BLaER1 (cell line): ENCODE measurements around the gene HOXA2.

Source experiments
- H3K27ac ChIP-seq: shearing (Covaris generic); formaldehyde crosslinking; 2 replicates; pipeline ENCODE4 v1.8.1; 2022
- H3K27me3 ChIP-seq: shearing (Covaris generic); formaldehyde crosslinking; 2 replicates; pipeline ENCODE4 v1.8.1; 2022
- H3K36me3 ChIP-seq: shearing (Covaris generic); formaldehyde crosslinking; 2 replicates; pipeline ENCODE4 v1.8.1; 2022
- H3K4me1 ChIP-seq: shearing (Covaris generic); formaldehyde crosslinking; 2 replicates; pipeline ENCODE4 v1.8.1; 2022
- H3K4me2 ChIP-seq: shearing (Covaris generic); formaldehyde crosslinking; 2 replicates; pipeline ENCODE4 v1.8.1; 2022
- H3K4me3 ChIP-seq: shearing (Covaris generic); formaldehyde crosslinking; 2 replicates; pipeline ENCODE4 v1.8.1; 2022
- H3K9ac ChIP-seq: shearing (Covaris generic); formaldehyde crosslinking; 2 replicates; pipeline ENCODE4 v1.8.1; 2022
- H3K9me3 ChIP-seq: shearing (Covaris generic); formaldehyde crosslinking; 2 replicates; pipeline ENCODE4 v1.8.1; 2022
- H4K20me1 ChIP-seq: shearing (Covaris generic); formaldehyde crosslinking; 2 replicates; pipeline ENCODE4 v1.8.1; 2022
- Cebpa-rat ChIP-seq: shearing (Covaris generic); IDR thresholded peaks from 2 replicates; pipeline ENCODE4 v1.8.1; 2022

The HOXA2 gene

DNA sequence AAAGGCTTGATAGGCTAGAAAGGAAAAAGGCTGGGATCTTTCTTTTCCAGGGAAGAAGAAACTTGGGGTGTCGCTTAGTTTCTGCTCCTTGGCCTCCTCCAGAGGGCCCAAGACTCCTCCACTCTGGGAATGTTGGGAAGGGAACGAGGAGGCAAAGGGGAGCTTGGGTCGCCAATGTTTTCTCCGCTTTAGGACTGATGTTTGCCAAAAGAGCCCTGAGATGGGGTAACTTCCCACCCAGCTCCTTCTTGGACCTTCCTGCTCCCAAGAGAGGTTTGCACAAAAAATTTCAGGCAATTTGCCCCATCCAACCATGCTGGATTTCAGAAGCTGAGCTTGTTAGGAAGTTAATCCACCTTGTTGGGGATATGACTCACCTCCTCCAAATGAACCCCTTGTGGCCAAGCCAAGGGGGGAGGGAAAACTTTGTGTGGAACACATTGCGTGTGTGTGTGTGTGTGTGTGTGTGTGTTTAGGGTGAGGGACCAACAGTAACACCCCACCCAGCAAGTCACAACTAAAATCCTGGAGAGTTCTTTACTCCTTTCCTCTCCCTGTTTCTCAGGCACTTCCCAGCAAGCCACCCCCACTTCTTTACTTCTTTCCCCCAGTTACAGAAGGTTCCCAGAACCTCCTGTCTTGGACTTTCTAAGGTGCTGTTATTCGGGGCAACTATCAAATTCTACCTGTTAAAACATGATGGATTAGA is 8.7 kb upstream of the HOXA2 start:
- H3K27me3 ChIP-seq = no peaks in the 10 kb centered on the region
- H3K9me3 ChIP-seq = peaks cover 46% of the 10 kb centered on the region
- H3K36me3 ChIP-seq = no peaks in the 10 kb centered on the region
- H3K9ac ChIP-seq = no peak overlapping the region
- H4K20me1 ChIP-seq = no peaks in the 10 kb centered on the region
- no peak overlapping the region for H3K4me3 ChIP-seq
- no peak overlapping the region for H3K27ac ChIP-seq
- TF ChIP-seq Cebpa-rat = no peak
- H3K4me1 ChIP-seq = no peaks in the 10 kb centered on the region
- H3K4me2 ChIP-seq = no peak overlapping the region

- no peak overlapping the region for H3K4me2 ChIP-seq
- no peak overlapping the region for H3K27ac ChIP-seq
- H3K4me1 ChIP-seq = no peaks in the 10 kb centered on the region
- H3K9me3 ChIP-seq = peaks cover 48% of the 10 kb centered on the region
- no peaks in the 10 kb centered on the region for H4K20me1 ChIP-seq
- no peak overlapping the region for H3K9ac ChIP-seq
- no peaks in the 10 kb centered on the region for H3K36me3 ChIP-seq
- no peak for TF ChIP-seq Cebpa-rat
- H3K4me3 ChIP-seq = no peak overlapping the region
- H3K27me3 ChIP-seq = no peaks in the 10 kb centered on the region
Observed at GRCh38 chr7:27110186-27111031, 7.9 kb upstream of the HOXA2 start.

- no peaks in the 10 kb centered on the region for H3K4me1 ChIP-seq
Observed at GRCh38 chr7:27109466-27110185, 7.1 kb upstream of the HOXA2 start.

GRCh38 chr7:27108390-27109127 is 6.1 kb upstream of the HOXA2 start:
- no peak overlapping the region for H3K4me3 ChIP-seq
- peaks cover 53% of the 10 kb centered on the region for H3K9me3 ChIP-seq
- no peak for TF ChIP-seq Cebpa-rat
- no peak overlapping the region for H3K4me2 ChIP-seq
- no peaks in the 10 kb centered on the region for H3K36me3 ChIP-seq
- H3K9ac ChIP-seq = no peak overlapping the region
- no peaks in the 10 kb centered on the region for H4K20me1 ChIP-seq
- H3K27ac ChIP-seq = no peak overlapping the region
- no peaks in the 10 kb centered on the region for H3K27me3 ChIP-seq
- no peaks in the 10 kb centered on the region for H3K4me1 ChIP-seq

More at GRCh38 chr7:27109466-27110185, 7.1 kb upstream of the HOXA2 start:
- H3K27ac ChIP-seq = no peak overlapping the region
- H4K20me1 ChIP-seq = no peaks in the 10 kb centered on the region
- no peak overlapping the region for H3K9ac ChIP-seq
- H3K36me3 ChIP-seq = no peaks in the 10 kb centered on the region
- no peak overlapping the region for H3K4me3 ChIP-seq
- no peaks in the 10 kb centered on the region for H3K27me3 ChIP-seq
- H3K9me3 ChIP-seq = peaks cover 48% of the 10 kb centered on the region
- no peak for TF ChIP-seq Cebpa-rat
- no peak overlapping the region for H3K4me2 ChIP-seq

DNA sequence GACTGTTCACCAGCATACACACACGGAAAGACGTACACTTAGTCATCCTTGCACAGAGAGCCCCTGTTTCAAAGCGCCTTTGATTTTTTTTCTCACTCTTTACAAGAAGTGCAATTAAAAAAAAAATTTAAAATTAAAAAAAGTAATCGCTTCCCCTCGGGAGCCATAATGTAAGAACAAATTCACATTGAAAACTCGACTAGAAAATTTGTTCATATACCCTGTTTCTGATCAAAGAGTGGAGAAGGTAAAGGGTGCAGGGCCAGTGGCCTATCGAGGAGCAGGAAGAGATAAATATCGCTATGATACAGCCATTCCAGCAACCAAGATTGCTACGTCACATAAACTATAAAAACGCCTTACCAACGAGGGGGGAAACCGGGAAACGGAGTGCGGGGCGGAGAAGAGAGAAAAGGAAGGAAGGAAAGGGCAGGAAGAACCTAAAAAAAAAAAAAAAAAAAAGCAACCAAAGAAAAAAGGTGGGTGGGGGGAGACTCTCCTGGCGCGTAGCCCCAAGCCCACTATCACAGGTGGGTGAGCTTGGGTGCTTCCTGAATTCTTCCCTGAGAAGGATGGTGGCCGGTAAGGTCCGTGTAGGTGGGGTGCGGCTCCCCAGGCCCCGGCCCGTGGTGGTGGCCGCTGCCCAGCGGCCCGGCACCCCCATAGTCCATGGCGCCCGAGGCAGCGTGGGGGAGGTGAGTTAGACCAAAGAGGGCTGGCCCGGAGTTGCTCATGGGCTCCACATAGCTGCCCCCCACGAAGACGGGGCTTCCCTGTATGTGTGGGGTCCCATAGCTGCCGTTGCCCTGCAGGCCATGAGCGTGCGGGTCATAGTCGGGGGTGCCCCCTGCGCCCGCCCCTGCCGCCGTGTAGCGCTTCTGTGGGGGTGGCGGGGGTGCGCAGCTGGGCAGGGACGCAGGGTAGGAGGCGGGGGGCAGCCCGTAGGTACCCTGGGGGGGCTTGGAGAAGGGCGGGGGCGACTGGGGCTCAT is 5.2 kb upstream of the HOXA2 start:
- Histone ChIP-seq H3K36me3 (no peaks in the 10 kb centered on the region), H3K9ac (no peak overlapping the region), H3K27ac (no peak overlapping the region), H4K20me1 (no peaks in the 10 kb centered on the region), H3K4me3 (no peak overlapping the region), H3K4me2 (no peak overlapping the region), H3K4me1 (no peaks in the 10 kb centered on the region), H3K9me3 (peaks cover 52% of the 10 kb centered on the region), H3K27me3 (no peaks in the 10 kb centered on the region)
- no peak for TF ChIP-seq Cebpa-rat

- Histone ChIP-seq H3K36me3 (no peaks in the 10 kb centered on the region), H3K4me2 (no peak overlapping the region), H4K20me1 (no peaks in the 10 kb centered on the region), H3K4me3 (no peak overlapping the region), H3K9ac (no peak overlapping the region), H3K27me3 (no peaks in the 10 kb centered on the region), H3K9me3 (peaks cover 60% of the 10 kb centered on the region), H3K4me1 (no peaks in the 10 kb centered on the region), H3K27ac (no peak overlapping the region)
- TF ChIP-seq Cebpa-rat = no peak
Observed at GRCh38 chr7:27106901-27107240, 4.4 kb upstream of the HOXA2 start.

GRCh38 chr7:27106181-27106900 is 3.9 kb upstream of the HOXA2 start:
- Histone ChIP-seq H3K4me1 (no peaks in the 10 kb centered on the region), H3K4me3 (no peak overlapping the region), H3K9ac (no peak overlapping the region), H4K20me1 (no peaks in the 10 kb centered on the region), H3K4me2 (no peak overlapping the region), H3K36me3 (no peaks in the 10 kb centered on the region), H3K27me3 (no peaks in the 10 kb centered on the region), H3K27ac (no peak overlapping the region), H3K9me3 (peaks cover 65% of the 10 kb centered on the region)
- no peak for TF ChIP-seq Cebpa-rat

GRCh38 chr7:27105301-27106031 is 3.0 kb upstream of the HOXA2 start:
- H3K27ac ChIP-seq = no peak overlapping the region
- no peaks in the 10 kb centered on the region for H3K27me3 ChIP-seq
- no peak overlapping the region for H3K4me2 ChIP-seq
- H3K9me3 ChIP-seq = peaks cover 60% of the 10 kb centered on the region
- TF ChIP-seq Cebpa-rat = no peak
- no peaks in the 10 kb centered on the region for H3K36me3 ChIP-seq
- H3K9ac ChIP-seq = no peak overlapping the region
- H3K4me1 ChIP-seq = no peaks in the 10 kb centered on the region
- H4K20me1 ChIP-seq = no peaks in the 10 kb centered on the region
- no peak overlapping the region for H3K4me3 ChIP-seq
